Measurements from ENCODE around the gene SHF.

The SHF gene

DNA sequence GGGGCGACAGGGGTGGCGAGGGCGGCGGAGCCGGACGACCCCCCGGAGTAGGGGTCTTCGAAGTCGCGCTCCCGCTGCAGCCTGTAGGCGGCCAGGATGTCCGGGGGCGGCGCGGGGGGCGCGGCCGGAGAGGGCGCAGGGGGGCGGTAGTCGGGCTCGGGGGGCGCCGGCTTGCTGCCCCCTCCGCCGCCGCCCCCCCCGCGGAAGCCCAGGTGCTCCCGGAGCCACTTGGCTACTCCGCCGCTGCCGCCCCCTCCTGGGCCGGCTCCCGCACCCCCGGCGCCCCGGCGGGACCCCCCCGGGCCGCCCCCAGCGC lies 230 bp downstream of the SHF start:
- H3K4me2 ChIP-seq (ENCODE audit: low read depth, low read length, poor library complexity, severe bottlenecking) = peak overlapping the region; percentile 99
- TF ChIP-seq, protein P1, sequence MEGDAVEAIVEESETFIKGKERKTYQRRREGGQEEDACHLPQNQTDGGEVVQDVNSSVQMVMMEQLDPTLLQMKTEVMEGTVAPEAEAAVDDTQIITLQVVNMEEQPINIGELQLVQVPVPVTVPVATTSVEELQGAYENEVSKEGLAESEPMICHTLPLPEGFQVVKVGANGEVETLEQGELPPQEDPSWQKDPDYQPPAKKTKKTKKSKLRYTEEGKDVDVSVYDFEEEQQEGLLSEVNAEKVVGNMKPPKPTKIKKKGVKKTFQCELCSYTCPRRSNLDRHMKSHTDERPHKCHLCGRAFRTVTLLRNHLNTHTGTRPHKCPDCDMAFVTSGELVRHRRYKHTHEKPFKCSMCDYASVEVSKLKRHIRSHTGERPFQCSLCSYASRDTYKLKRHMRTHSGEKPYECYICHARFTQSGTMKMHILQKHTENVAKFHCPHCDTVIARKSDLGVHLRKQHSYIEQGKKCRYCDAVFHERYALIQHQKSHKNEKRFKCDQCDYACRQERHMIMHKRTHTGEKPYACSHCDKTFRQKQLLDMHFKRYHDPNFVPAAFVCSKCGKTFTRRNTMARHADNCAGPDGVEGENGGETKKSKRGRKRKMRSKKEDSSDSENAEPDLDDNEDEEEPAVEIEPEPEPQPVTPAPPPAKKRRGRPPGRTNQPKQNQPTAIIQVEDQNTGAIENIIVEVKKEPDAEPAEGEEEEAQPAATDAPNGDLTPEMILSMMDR (conservative IDR thresholded peaks at IDR 0.05; ENCODE audit: low read length) = no peak
- no peak for TF ChIP-seq EZH2phosphoT487 (IDR thresholded peaks at IDR 0.05; ENCODE audit: borderline replicate concordance)

GRCh38 chr15:45186771-45187577 lies 792 bp downstream of the SHF start:
- Histone ChIP-seq H3K9me3 (ENCODE audit: insufficient read depth, low read depth, low read length) (no peaks in the 10 kb centered on the region), H2AFZ (ENCODE audit: low read length) (no peak overlapping the region), H3K4me2 (ENCODE audit: low read depth, low read length, poor library complexity, severe bottlenecking) (peak overlapping the region; percentile 99), H3K27me3 (ENCODE audit: insufficient read depth, low read length, poor library complexity, severe bottlenecking) (no peaks in the 10 kb centered on the region), H3K4me1 (ENCODE audit: insufficient read depth, low read length, poor library complexity, severe bottlenecking) (peaks cover 54% of the 10 kb centered on the region), H3K9ac (ENCODE audit: low read depth, low read length, poor library complexity, severe bottlenecking) (peak overlapping the region; percentile 80), H3K79me2 (ENCODE audit: insufficient read depth, low read length) (peaks cover 65% of the 10 kb centered on the region), H3K4me3 (ENCODE audit: low read length, poor library complexity, severe bottlenecking) (peak overlapping the region; percentile 88), H3K36me3 (ENCODE audit: insufficient read depth, low read length) (no peaks in the 10 kb centered on the region), H3F3A (ENCODE audit: low read depth) (no peaks in the 10 kb centered on the region), H4K20me1 (ENCODE audit: insufficient read depth, low read length, poor library complexity, severe bottlenecking) (peaks cover 28% of the 10 kb centered on the region), H3K9me2 (replicated peaks; ENCODE audit: low read depth, low read length) (no peaks in the 10 kb centered on the region)
- TF ChIP-seq, protein P1 (conservative IDR thresholded peaks at IDR 0.05; ENCODE audit: low read length) = no peak
- no peak for TF ChIP-seq EZH2phosphoT487 (IDR thresholded peaks at IDR 0.05; ENCODE audit: borderline replicate concordance)

More for the DNA sequence above, 230 bp downstream of the SHF start:
- no peaks in the 10 kb centered on the region for H3K9me2 ChIP-seq (replicated peaks; ENCODE audit: low read depth, low read length)
- no peaks in the 10 kb centered on the region for H3F3A ChIP-seq (ENCODE audit: low read depth)
- H3K9me3 ChIP-seq (ENCODE audit: insufficient read depth, low read depth, low read length) = no peaks in the 10 kb centered on the region
- H3K4me1 ChIP-seq (ENCODE audit: insufficient read depth, low read length, poor library complexity, severe bottlenecking) = peaks cover 48% of the 10 kb centered on the region
- H3K9ac ChIP-seq (ENCODE audit: low read depth, low read length, poor library complexity, severe bottlenecking) = peak overlapping the region; percentile 80
- H3K79me2 ChIP-seq (ENCODE audit: insufficient read depth, low read length) = peaks cover 59% of the 10 kb centered on the region
- H2AFZ ChIP-seq (ENCODE audit: low read length) = no peak overlapping the region
- H3K36me3 ChIP-seq (ENCODE audit: insufficient read depth, low read length) = no peaks in the 10 kb centered on the region
- H3K4me3 ChIP-seq (ENCODE audit: low read length, poor library complexity, severe bottlenecking) = peak overlapping the region; percentile 88
- peaks cover 28% of the 10 kb centered on the region for H4K20me1 ChIP-seq (ENCODE audit: insufficient read depth, low read length, poor library complexity, severe bottlenecking)
- no peaks in the 10 kb centered on the region for H3K27me3 ChIP-seq (ENCODE audit: insufficient read depth, low read length, poor library complexity, severe bottlenecking)

- H3K36me3 ChIP-seq (ENCODE audit: insufficient read depth, low read length) = no peaks in the 10 kb centered on the region
- peaks cover 28% of the 10 kb centered on the region for H4K20me1 ChIP-seq (ENCODE audit: insufficient read depth, low read length, poor library complexity, severe bottlenecking)
- TF ChIP-seq, protein P1 (conservative IDR thresholded peaks at IDR 0.05; ENCODE audit: low read length) = no peak
- TF ChIP-seq EZH2phosphoT487 (IDR thresholded peaks at IDR 0.05; ENCODE audit: borderline replicate concordance) = no peak
- H3K4me1 ChIP-seq (ENCODE audit: insufficient read depth, low read length, poor library complexity, severe bottlenecking) = peaks cover 62% of the 10 kb centered on the region
- H3K9me2 ChIP-seq (replicated peaks; ENCODE audit: low read depth, low read length) = no peaks in the 10 kb centered on the region
- H3K9ac ChIP-seq (ENCODE audit: low read depth, low read length, poor library complexity, severe bottlenecking) = peak overlapping the region; percentile 80
- peaks cover 73% of the 10 kb centered on the region for H3K79me2 ChIP-seq (ENCODE audit: insufficient read depth, low read length)
- no peaks in the 10 kb centered on the region for H3F3A ChIP-seq (ENCODE audit: low read depth)
- no peaks in the 10 kb centered on the region for H3K27me3 ChIP-seq (ENCODE audit: insufficient read depth, low read length, poor library complexity, severe bottlenecking)
- no peak overlapping the region for H2AFZ ChIP-seq (ENCODE audit: low read length)
- no peaks in the 10 kb centered on the region for H3K9me3 ChIP-seq (ENCODE audit: insufficient read depth, low read depth, low read length)
- H3K4me3 ChIP-seq (ENCODE audit: low read length, poor library complexity, severe bottlenecking) = peak overlapping the region; percentile 88
- H3K4me2 ChIP-seq (ENCODE audit: low read depth, low read length, poor library complexity, severe bottlenecking) = peak overlapping the region; percentile 99
Measured at GRCh38 chr15:45185903-45186770, 1.6 kb downstream of the SHF start.

Data from Loucy (cell line).